GM10266 (cell line): ENCODE results near the gene AGA.

ENCODE experiments used
- DNase-seq: peaks from one replicate; pipeline ENCODE4 v3.0.0; 2012; ENCODE audit errors: extremely low spot score
- CTCF ChIP-seq: IDR thresholded peaks from 2 replicates; pipeline ENCODE4 v1.5.1; 2012; ENCODE audit warnings: mild to moderate bottlenecking, low read depth; ENCODE audit not compliant: control insufficient read depth, insufficient read depth; ENCODE audit errors: missing control alignments

AGA gene

GRCh38 chr4:177405508-177405907, 36.7 kb downstream of the AGA start:
- no peak for TF ChIP-seq CTCF
- DNase-seq, result no peak

GRCh38 chr4:177404986-177405385, 37.3 kb downstream of the AGA start:
- no peak for DNase-seq
- TF ChIP-seq CTCF, result no peak

GRCh38 chr4:177404342-177404741, 37.9 kb downstream of the AGA start:
- no peak for DNase-seq
- no peak for TF ChIP-seq CTCF

GRCh38 chr4:177403746-177404145, 38.5 kb downstream of the AGA start:
- no peak for DNase-seq
- TF ChIP-seq CTCF, result no peak

GRCh38 chr4:177401658-177402273, 40.5 kb downstream of the AGA start:
- DNase-seq, result no peak
- TF ChIP-seq CTCF, result no peak

- TF ChIP-seq CTCF, result no peak
- no peak for DNase-seq
Measured at GRCh38 chr4:177400030-177400429, 42.2 kb downstream of the AGA start.

- no peak for TF ChIP-seq CTCF
- no peak for DNase-seq
Measured at GRCh38 chr4:177396352-177396751, 45.9 kb downstream of the AGA start.
